Measurements from ENCODE around the gene KMT2B. TPM values are rescaled to one million over a fixed set of nuclear protein-coding genes. Genes with fewer than 3 reads are reported as not detected.

The KMT2B gene
- total and polyA plus RNA-seq, 2 of the 8 experiments (the other 6 are each of a cell fraction or from before 2014, with no cell fraction given): 26.7 to 38.6 TPM

DNA sequence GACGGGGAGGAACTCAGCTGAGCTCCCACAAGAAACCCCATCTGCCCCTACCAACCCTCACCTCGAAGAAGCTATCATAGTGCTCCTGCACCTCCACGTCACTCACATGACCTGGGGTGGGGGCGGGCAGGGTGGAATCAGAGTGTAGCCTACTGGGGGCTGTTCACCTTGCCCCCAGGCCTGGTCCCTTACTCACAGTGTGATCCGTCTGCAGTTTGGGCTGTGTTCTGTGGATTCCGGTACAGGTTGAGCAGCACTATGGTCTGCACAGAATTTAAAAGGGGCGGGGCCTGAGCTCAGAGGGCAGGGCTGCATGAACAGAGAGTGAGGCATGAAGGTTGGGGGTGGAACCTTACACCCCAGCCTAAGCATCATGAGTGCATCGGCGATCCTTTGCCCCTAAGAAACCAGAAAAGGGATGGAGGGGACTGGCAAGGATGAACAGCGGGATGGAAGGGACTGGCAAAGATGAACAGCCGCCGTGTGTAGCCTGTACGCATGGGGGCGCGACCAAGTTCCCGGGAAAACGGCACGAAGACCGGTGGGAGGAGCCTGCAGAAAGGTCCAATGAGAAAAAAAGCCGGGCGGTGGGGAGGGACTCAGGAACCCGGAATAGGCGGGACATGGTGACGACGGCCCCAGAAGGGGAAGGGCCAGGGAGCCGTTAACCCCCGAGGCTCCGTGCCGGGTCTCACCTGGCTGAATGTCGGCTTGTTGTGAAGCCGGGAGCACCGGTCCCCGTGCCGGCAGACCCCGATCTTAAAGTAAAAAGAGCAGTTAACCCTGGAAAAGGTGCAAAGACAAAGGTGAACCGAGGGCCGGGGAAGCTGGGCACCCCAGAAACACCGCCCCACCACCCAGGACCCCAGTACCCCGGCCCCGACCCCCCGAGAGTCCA is 26.9 kb downstream of the KMT2B start (continued):
- peak; percentile 64 for TF ChIP-seq SAP30 (IDR thresholded peaks at IDR 0.05; ENCODE audit: insufficient read depth, insufficient replicate concordance, low read length)
- TF ChIP-seq PHF8 (conservative IDR thresholded peaks at IDR 0.05; ENCODE audit: low read depth, low read length): peak; percentile 61
- TF ChIP-seq E2F6 (IDR thresholded peaks at IDR 0.05): peak; percentile 77
- peak; percentile 68 for TF ChIP-seq KDM4A (IDR thresholded peaks at IDR 0.05; ENCODE audit: low read depth, low read length, severe bottlenecking)
- TF ChIP-seq SP2 (IDR thresholded peaks at IDR 0.05; ENCODE audit: low read length): no peak
- no peak for TF ChIP-seq EZH2 (IDR thresholded peaks at IDR 0.05; ENCODE audit: low read depth, low read length, severe bottlenecking)
- no peak for TF ChIP-seq BRCA1 (IDR thresholded peaks at IDR 0.05; ENCODE audit: low read depth, low read length)
- 0 out of 4 replicates have a peak, but pooled peaks have one; percentile 32 to 37 for TF ChIP-seq SIN3A (conservative IDR thresholded peaks at IDR 0.05 in 1 of 2, IDR thresholded peaks at IDR 0.05 in 1 of 2; ENCODE audit: low read depth in 1 of 2, low read length in 2 of 2)
- peak; percentile 5 to 9; a peak in 2 of 4 replicates for TF ChIP-seq RAD21 (IDR thresholded peaks at IDR 0.05 in 1 of 2, conservative IDR thresholded peaks at IDR 0.05 in 1 of 2; ENCODE audit: low read depth in 2 of 2, low read length in 2 of 2)
- TF ChIP-seq, protein P1, sequence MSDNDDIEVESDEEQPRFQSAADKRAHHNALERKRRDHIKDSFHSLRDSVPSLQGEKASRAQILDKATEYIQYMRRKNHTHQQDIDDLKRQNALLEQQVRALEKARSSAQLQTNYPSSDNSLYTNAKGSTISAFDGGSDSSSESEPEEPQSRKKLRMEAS (IDR thresholded peaks at IDR 0.05): peak; percentile 67
- no peak for TF ChIP-seq HDAC2 (IDR thresholded peaks at IDR 0.05; ENCODE audit: borderline replicate concordance in 1 of 2, low read depth in 2 of 2, low read length in 2 of 2)
- TF ChIP-seq POU5F1 (IDR thresholded peaks at IDR 0.05; ENCODE audit: low read depth, low read length): no peak
- no peak for TF ChIP-seq SIRT6 (IDR thresholded peaks at IDR 0.05; ENCODE audit: low read length)
- peak; percentile 75; the same call in 1 of the 2 replicates for TF ChIP-seq TBP (IDR thresholded peaks at IDR 0.05; ENCODE audit: low read depth, low read length)
- TF ChIP-seq SP1 (IDR thresholded peaks at IDR 0.05; ENCODE audit: low read depth, low read length): peak; percentile 34; the same call in 1 of the 2 replicates

Measured in H1 (cell line).